Measurements from ENCODE around the gene RBMS1. TPM values are rescaled to one million over a fixed set of nuclear protein-coding genes. Genes with fewer than 3 reads are reported as not detected.
A peak's percentile ranks its signal among the peaks of the same experiment; 100 is the strongest.

The RBMS1 gene
- total RNA-seq, 1 donor from 2014 or later, result 93.3 TPM

GRCh38 chr2:160408173-160408958, 85.2 kb downstream of the RBMS1 start:
- Histone ChIP-seq H3K4me1 (peaks cover 65% of the 10 kb centered on the region), H3K36me3 (no peaks in the 10 kb centered on the region), H3K27ac (peak overlapping the region; percentile 84), H3K9me3 (no peaks in the 10 kb centered on the region), H3K27me3 (no peaks in the 10 kb centered on the region), H3K4me3 (peak overlapping the region; percentile 90 to 100)
- no peak for TF ChIP-seq CTCF (IDR thresholded peaks at IDR 0.05)
- peak in 1 of 2 donors; percentile 4 for TF ChIP-seq POLR2A (IDR thresholded peaks at IDR 0.05)
- no peak for DNase-seq (ENCODE audit: extremely low spot score in 2 of 2)
- intact Hi-C loops (cut with DNase I), result loop anchor here (10.0 kb wide), 1 partner anchor 134 kb away; no protein-coding TSS in a partner anchor

GRCh38 chr2:160407393-160408172, 86.0 kb downstream of the RBMS1 start:
- intact Hi-C loops (cut with DNase I), result loop anchor here (10.0 kb wide), 1 partner anchor 133 kb away; no protein-coding TSS in a partner anchor
- no peak for DNase-seq (ENCODE audit: extremely low spot score in 2 of 2)
- Histone ChIP-seq H3K4me3 (peak overlapping the region; percentile 90 to 100), H3K36me3 (no peaks in the 10 kb centered on the region), H3K27ac (peak overlapping the region; percentile 92), H3K4me1 (peaks cover 73% of the 10 kb centered on the region), H3K27me3 (no peaks in the 10 kb centered on the region), H3K9me3 (no peaks in the 10 kb centered on the region)
- TF ChIP-seq POLR2A (IDR thresholded peaks at IDR 0.05) (peak in 1 of 2 donors; percentile 58), POLR2AphosphoS5 (IDR thresholded peaks at IDR 0.05; ENCODE audit: insufficient read depth in 1 of 2, low read depth in 1 of 2) (no peak)

GRCh38 chr2:160406591-160407392, 86.8 kb downstream of the RBMS1 start:
- no peaks in the 10 kb centered on the region for H3K27me3 ChIP-seq
- H3K4me1 ChIP-seq, result peaks cover 74% of the 10 kb centered on the region
- H3K4me3 ChIP-seq, result peak overlapping the region; percentile 90 to 100
- DNase-seq (ENCODE audit: extremely low spot score in 2 of 2), result no peak
- H3K36me3 ChIP-seq, result no peaks in the 10 kb centered on the region
- intact Hi-C loops (cut with DNase I), result loop anchor here (10.0 kb wide), 1 partner anchor 132 kb away; no protein-coding TSS in a partner anchor
- peak overlapping the region; percentile 92 for H3K27ac ChIP-seq
- no peaks in the 10 kb centered on the region for H3K9me3 ChIP-seq
- TF ChIP-seq POLR2AphosphoS5 (IDR thresholded peaks at IDR 0.05; ENCODE audit: insufficient read depth in 1 of 2, low read depth in 1 of 2), result peak; percentile 43 to 63
- peak in 1 of 2 donors; percentile 54 for TF ChIP-seq POLR2A (IDR thresholded peaks at IDR 0.05)
- no peak for TF ChIP-seq CTCF (IDR thresholded peaks at IDR 0.05)

GRCh38 chr2:160405077-160405867, 88.3 kb downstream of the RBMS1 start:
- Histone ChIP-seq H3K9me3 (no peaks in the 10 kb centered on the region), H3K4me1 (peaks cover 74% of the 10 kb centered on the region), H3K36me3 (no peaks in the 10 kb centered on the region), H3K27me3 (no peaks in the 10 kb centered on the region), H3K27ac (peak overlapping the region; percentile 92), H3K4me3 (peak overlapping the region; percentile 90 to 100)
- intact Hi-C loops (cut with DNase I), result loop anchor here (10.0 kb wide), 1 partner anchor 130 kb away; no protein-coding TSS in a partner anchor
- no peak for TF ChIP-seq POLR2A (IDR thresholded peaks at IDR 0.05)
- TF ChIP-seq POLR2AphosphoS5 (IDR thresholded peaks at IDR 0.05; ENCODE audit: insufficient read depth in 1 of 2, low read depth in 1 of 2), result no peak
- TF ChIP-seq CTCF (IDR thresholded peaks at IDR 0.05), result no peak
- no peak for DNase-seq (ENCODE audit: extremely low spot score in 2 of 2)

All from vagina (tissue), 2 donors.